ENCODE data around the gene JAKMIP1.

- TF ChIP-seq CTCF (IDR thresholded peaks at IDR 0.05) (no peak), POLR2A (IDR thresholded peaks at IDR 0.05) (no peak), POLR2AphosphoS5 (IDR thresholded peaks at IDR 0.05) (no peak)
Observed at GRCh38 chr4:6023731-6024130, 176.6 kb downstream of the JAKMIP1 start.

Data from breast epithelium (tissue), 3 donors.